Measurements from ENCODE around the gene LMF1.

Gene LMF1

GRCh38 chr16:926715-927114 is 44.1 kb downstream of the LMF1 start:
- TF ChIP-seq, protein P1, sequence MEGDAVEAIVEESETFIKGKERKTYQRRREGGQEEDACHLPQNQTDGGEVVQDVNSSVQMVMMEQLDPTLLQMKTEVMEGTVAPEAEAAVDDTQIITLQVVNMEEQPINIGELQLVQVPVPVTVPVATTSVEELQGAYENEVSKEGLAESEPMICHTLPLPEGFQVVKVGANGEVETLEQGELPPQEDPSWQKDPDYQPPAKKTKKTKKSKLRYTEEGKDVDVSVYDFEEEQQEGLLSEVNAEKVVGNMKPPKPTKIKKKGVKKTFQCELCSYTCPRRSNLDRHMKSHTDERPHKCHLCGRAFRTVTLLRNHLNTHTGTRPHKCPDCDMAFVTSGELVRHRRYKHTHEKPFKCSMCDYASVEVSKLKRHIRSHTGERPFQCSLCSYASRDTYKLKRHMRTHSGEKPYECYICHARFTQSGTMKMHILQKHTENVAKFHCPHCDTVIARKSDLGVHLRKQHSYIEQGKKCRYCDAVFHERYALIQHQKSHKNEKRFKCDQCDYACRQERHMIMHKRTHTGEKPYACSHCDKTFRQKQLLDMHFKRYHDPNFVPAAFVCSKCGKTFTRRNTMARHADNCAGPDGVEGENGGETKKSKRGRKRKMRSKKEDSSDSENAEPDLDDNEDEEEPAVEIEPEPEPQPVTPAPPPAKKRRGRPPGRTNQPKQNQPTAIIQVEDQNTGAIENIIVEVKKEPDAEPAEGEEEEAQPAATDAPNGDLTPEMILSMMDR (IDR thresholded peaks at IDR 0.05; ENCODE audit: control insufficient read depth, extremely low read depth, insufficient read depth): no peak
- H3K4me3 ChIP-seq (ENCODE audit: low read depth, low read length): no peak overlapping the region
- DNase-seq (ENCODE audit: low read depth): no peak

- H3K4me3 ChIP-seq (ENCODE audit: low read depth, low read length): no peak overlapping the region
- TF ChIP-seq, protein P1 (IDR thresholded peaks at IDR 0.05; ENCODE audit: control insufficient read depth, extremely low read depth, insufficient read depth): no peak
- DNase-seq (ENCODE audit: low read depth): no peak
Measured at GRCh38 chr16:924806-925205, 46.0 kb downstream of the LMF1 start.

GRCh38 chr16:924063-924462 is 46.7 kb downstream of the LMF1 start:
- H3K4me3 ChIP-seq (ENCODE audit: low read depth, low read length): no peak overlapping the region
- TF ChIP-seq, protein P1 (IDR thresholded peaks at IDR 0.05; ENCODE audit: control insufficient read depth, extremely low read depth, insufficient read depth): no peak
- no peak for DNase-seq (ENCODE audit: low read depth)

DNA sequence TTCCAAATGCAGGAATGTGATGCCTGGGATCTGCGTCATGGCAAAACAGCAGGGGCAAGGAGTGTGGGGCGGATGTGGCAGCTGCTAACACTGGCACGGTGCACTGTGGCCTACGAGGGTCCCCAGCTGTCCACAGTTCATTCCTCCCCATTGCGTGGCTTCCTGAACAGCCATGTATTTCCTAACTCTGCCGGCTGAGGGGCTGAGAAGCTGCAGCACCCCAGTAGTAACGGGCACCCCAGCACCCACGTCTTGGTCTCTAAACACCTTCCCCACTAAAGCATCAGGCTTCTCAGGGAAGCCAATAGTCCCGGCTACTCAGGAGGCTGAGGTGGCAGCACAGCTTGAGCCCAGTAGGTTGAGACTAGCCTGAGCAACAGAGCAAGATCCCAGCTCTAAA is 47.6 kb downstream of the LMF1 start:
- TF ChIP-seq, protein P1 (IDR thresholded peaks at IDR 0.05; ENCODE audit: control insufficient read depth, extremely low read depth, insufficient read depth): no peak
- DNase-seq (ENCODE audit: low read depth): no peak
- no peak overlapping the region for H3K4me3 ChIP-seq (ENCODE audit: low read depth, low read length)

- TF ChIP-seq, protein P1 (IDR thresholded peaks at IDR 0.05; ENCODE audit: control insufficient read depth, extremely low read depth, insufficient read depth): no peak
- H3K4me3 ChIP-seq (ENCODE audit: low read depth, low read length): no peak overlapping the region
- no peak for DNase-seq (ENCODE audit: low read depth)
Measured at GRCh38 chr16:922051-922450, 48.7 kb downstream of the LMF1 start.

GRCh38 chr16:921321-921905 is 49.4 kb downstream of the LMF1 start:
- TF ChIP-seq, protein P1 (IDR thresholded peaks at IDR 0.05; ENCODE audit: control insufficient read depth, extremely low read depth, insufficient read depth): no peak
- H3K4me3 ChIP-seq (ENCODE audit: low read depth, low read length): no peak overlapping the region
- DNase-seq (ENCODE audit: low read depth): no peak

DNA sequence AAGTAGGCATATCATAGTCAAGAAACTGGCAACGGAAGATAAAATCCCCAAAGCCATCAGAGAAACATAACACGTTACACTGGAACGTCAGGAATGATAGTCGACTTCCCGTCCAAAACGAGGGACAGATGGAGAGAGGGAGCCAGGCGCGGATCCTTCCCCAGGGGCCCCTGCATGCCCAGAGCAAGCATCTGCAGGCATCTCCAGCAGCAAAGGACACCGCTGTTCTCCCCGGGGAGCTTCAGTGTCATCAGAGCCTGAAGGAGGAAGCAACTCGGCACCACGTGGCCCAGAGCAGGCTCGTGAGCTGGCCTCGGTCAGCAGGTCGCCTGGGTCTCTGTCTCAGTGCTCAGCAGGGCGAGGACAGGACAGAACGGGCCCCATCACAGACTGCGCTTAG is 50.1 kb downstream of the LMF1 start:
- no peak overlapping the region for H3K4me3 ChIP-seq (ENCODE audit: low read depth, low read length)
- TF ChIP-seq, protein P1 (IDR thresholded peaks at IDR 0.05; ENCODE audit: control insufficient read depth, extremely low read depth, insufficient read depth): no peak
- DNase-seq (ENCODE audit: low read depth): no peak

Data from LNCaP clone FGC (cell line).